A549 (cell line): ENCODE measurements around the gene GABRR2. TPM values are rescaled to one million over a fixed set of nuclear protein-coding genes. Genes with fewer than 3 reads are reported as not detected.

Source experiments
- ATAC-seq, 2 experiments: fragments of 200-7000 bp in 1 of 2; fragments of >200 bp in 1 of 2; cut with Nextera tagmentation in 1 of 2; cut with Tn5 transposase in 1 of 2; 3 replicates each; pipeline versions ENCODE4 v1.8.0 to v1.9.1; 2018 to 2020; ENCODE audit warnings: mild to moderate bottlenecking in 1 of 2, moderate library complexity in 1 of 2
- CTCF ChIA-PET: fragments of 300-600 bp; sonication (Branson Sonifier 250); formaldehyde crosslinking; extraction: SDS; loops from one replicate; lab custom pipeline; 2021; ENCODE audit warnings: antibody characterized with exemption, inconsistent platforms; lab: Yijun Ruan, JAX
- POLR2A ChIA-PET: fragments of 350-600 bp; formaldehyde crosslinking; extraction: SDS; loops from one replicate; lab custom pipeline; 2021; ENCODE audit warnings: antibody characterized with exemption, inconsistent platforms; lab: Yijun Ruan, JAX
- DNase-seq, 2 experiments: peaks; one replicate each; pipeline versions ENCODE4 v3.0.0 to v3.0.0-alpha.2; 2011 to 2016; ENCODE audit warnings: low read depth in 1 of 2, low spot score in 1 of 2
- FAIRE-seq: peaks from 2 replicates; lab custom pipeline; 2011; peaks lifted over from hg19 to GRCh38; lab: Jason Lieb, UNC
- H3K27ac ChIP-seq, 2 experiments: fragments of >200 bp; sonication (Bioruptor Twin); formaldehyde crosslinking; 3 replicates each; pipeline ENCODE4 v1.5.1; 2016 to 2017
- H3K4me1 ChIP-seq: fragments of >200 bp; sonication (Bioruptor Twin); formaldehyde crosslinking; 3 replicates; pipeline ENCODE4 v1.6.1; 2016
- H3K4me2 ChIP-seq: fragments of >200 bp; sonication (Bioruptor Twin); formaldehyde crosslinking; 3 replicates; pipeline ENCODE4 v1.6.1; 2016
- H3K4me3 ChIP-seq: fragments of >200 bp; sonication (Bioruptor Twin); formaldehyde crosslinking; 3 replicates; pipeline ENCODE4 v1.5.1; 2016
- H3K9me3 ChIP-seq: fragments of >200 bp; sonication (Bioruptor Twin); formaldehyde crosslinking; 3 replicates; pipeline ENCODE4 v1.6.1; 2016
- BCL3 ChIP-seq: fragments of >200 bp; sonication (Bioruptor Twin); formaldehyde crosslinking; IDR thresholded peaks from 3 replicates; pipeline ENCODE4 v1.6.1; 2016
- CBX2 ChIP-seq: fragments of 200-600 bp; sonication (generic); IDR thresholded peaks from 2 replicates; pipeline ENCODE4 v1.6.1; 2016; ENCODE audit warnings: low read depth, mild to moderate bottlenecking, borderline replicate concordance
- CTCF ChIP-seq: fragments of >200 bp; sonication (Bioruptor Twin); formaldehyde crosslinking; IDR thresholded peaks from 3 replicates; pipeline ENCODE4 v1.5.1; 2016
- E2F6 ChIP-seq: IDR thresholded peaks from 2 replicates; pipeline ENCODE4 v1.6.1; 2012; ENCODE audit warnings: low read depth, borderline replicate concordance
- EHMT2 ChIP-seq: fragments of 200-600 bp; sonication (generic); IDR thresholded peaks from 2 replicates; pipeline ENCODE4 v1.6.1; 2016; ENCODE audit warnings: antibody characterized with exemption, low read depth, mild to moderate bottlenecking, moderate library complexity
- ELK1 ChIP-seq: fragments of 150-350 bp; IDR thresholded peaks from 2 replicates; pipeline ENCODE4 v1.6.1; 2014; ENCODE audit warnings: low read depth, mild to moderate bottlenecking, low read length
- GATA3 ChIP-seq: IDR thresholded peaks from 2 replicates; pipeline ENCODE4 v1.6.1; 2012; ENCODE audit warnings: borderline replicate concordance
- HES2 ChIP-seq: fragments of >200 bp; sonication (Bioruptor Twin); formaldehyde crosslinking; IDR thresholded peaks from 2 replicates; pipeline ENCODE4 v1.6.1; 2016
- HOXB13 ChIP-seq: fragments of 250-450 bp; sonication (Bioruptor Pico); IDR thresholded peaks from 2 replicates; pipeline ENCODE4 v1.5.0; 2020; ENCODE audit warnings: low read depth, mild to moderate bottlenecking, moderate library complexity
- HOXB5 ChIP-seq: fragments of 250-450 bp; sonication (Bioruptor Pico); IDR thresholded peaks from 2 replicates; pipeline ENCODE4 v1.5.0; 2020; ENCODE audit warnings: mild to moderate bottlenecking, moderate library complexity
- JUNB ChIP-seq: fragments of >200 bp; sonication (Bioruptor Twin); formaldehyde crosslinking; IDR thresholded peaks from 2 replicates; pipeline ENCODE4 v1.6.1; 2016
- KDM1A ChIP-seq: fragments of 200-600 bp; sonication (generic); IDR thresholded peaks from 2 replicates; pipeline ENCODE4 v1.6.1; 2016; ENCODE audit warnings: low read depth, mild to moderate bottlenecking
- MYC ChIP-seq: IDR thresholded peaks from 2 replicates; pipeline ENCODE4 v1.6.1; 2012; ENCODE audit warnings: mild to moderate bottlenecking, inconsistent platforms, low read length, improper control_type of control experiment, borderline replicate concordance
- NPAS2 ChIP-seq: fragments of 250-450 bp; sonication (Bioruptor Pico); IDR thresholded peaks from 2 replicates; pipeline ENCODE4 v1.8.0; 2022; ENCODE audit warnings: mild to moderate bottlenecking, moderate library complexity, borderline replicate concordance
- POLR2A ChIP-seq: IDR thresholded peaks from 2 replicates; pipeline ENCODE4 v1.6.1; 2012; ENCODE audit warnings: mild to moderate bottlenecking, low read length
- RARB ChIP-seq: fragments of 250-450 bp; sonication (Bioruptor Pico); IDR thresholded peaks from 2 replicates; pipeline ENCODE4 v1.8.0; 2021; ENCODE audit warnings: mild to moderate bottlenecking, moderate library complexity
- RFX5 ChIP-seq: fragments of 450-650 bp; IDR thresholded peaks from 2 replicates; pipeline ENCODE4 v1.7.1; 2014; ENCODE audit warnings: antibody characterized with exemption, mild to moderate bottlenecking, moderate library complexity
- SMC3 ChIP-seq: fragments of >200 bp; sonication (Bioruptor Twin); formaldehyde crosslinking; IDR thresholded peaks from 3 replicates; pipeline ENCODE4 v1.6.1; 2018; ENCODE audit warnings: inconsistent platforms
- SREBF2 ChIP-seq: fragments of 450-650 bp; IDR thresholded peaks from 2 replicates; pipeline ENCODE4 v1.6.1; 2014; ENCODE audit warnings: mild to moderate bottlenecking, moderate library complexity
- TFCP2L1 ChIP-seq: fragments of 250-450 bp; sonication (Bioruptor Pico); IDR thresholded peaks from 2 replicates; pipeline ENCODE4 v1.5.0; 2021; ENCODE audit warnings: mild to moderate bottlenecking
- ZSCAN20 ChIP-seq: fragments of 250-450 bp; sonication (Bioruptor Pico); IDR thresholded peaks from 2 replicates; pipeline ENCODE4 v1.8.0; 2022; ENCODE audit warnings: mild to moderate bottlenecking, moderate library complexity
- WGBS: methylation state at CpG from one replicate; pipeline ENCODE4 v1.1.6; 2017; ENCODE audit errors: missing lambda C conversion rate; 5-methylcytosine and 5-hydroxymethylcytosine counted together
- polyA plus RNA-seq, 4 experiments: library from polyadenylated mRNA; depleted of rRNA in 3 of 4; stranded (reverse); fragments of >200 nt; fragmentation: RNase III in 1 of 4; extraction: RNeasy Plus Mini Kit Qiagen cat#74134 plus additional on column Dnase treatment in 1 of 4; gene quantifications; 2 replicates in 3 of 4; 3 replicates in 1 of 4; pipeline ENCODE4 v1.2.3, GENCODE V29; 2011 to 2017
- TF ChIP-seq, protein P1 (sequence below): fragments of 450-650 bp; IDR thresholded peaks from 2 replicates; pipeline ENCODE4 v1.6.1; 2014; ENCODE audit warnings: antibody characterized with exemption
- TF ChIP-seq, protein P2 (sequence below): IDR thresholded peaks from 2 replicates; pipeline ENCODE4 v1.6.1; 2012

Gene GABRR2
- polyA plus RNA-seq, 2 of the 4 experiments (the other 2 are of a cell fraction) = 0.08 to 0.09 TPM

DNA sequence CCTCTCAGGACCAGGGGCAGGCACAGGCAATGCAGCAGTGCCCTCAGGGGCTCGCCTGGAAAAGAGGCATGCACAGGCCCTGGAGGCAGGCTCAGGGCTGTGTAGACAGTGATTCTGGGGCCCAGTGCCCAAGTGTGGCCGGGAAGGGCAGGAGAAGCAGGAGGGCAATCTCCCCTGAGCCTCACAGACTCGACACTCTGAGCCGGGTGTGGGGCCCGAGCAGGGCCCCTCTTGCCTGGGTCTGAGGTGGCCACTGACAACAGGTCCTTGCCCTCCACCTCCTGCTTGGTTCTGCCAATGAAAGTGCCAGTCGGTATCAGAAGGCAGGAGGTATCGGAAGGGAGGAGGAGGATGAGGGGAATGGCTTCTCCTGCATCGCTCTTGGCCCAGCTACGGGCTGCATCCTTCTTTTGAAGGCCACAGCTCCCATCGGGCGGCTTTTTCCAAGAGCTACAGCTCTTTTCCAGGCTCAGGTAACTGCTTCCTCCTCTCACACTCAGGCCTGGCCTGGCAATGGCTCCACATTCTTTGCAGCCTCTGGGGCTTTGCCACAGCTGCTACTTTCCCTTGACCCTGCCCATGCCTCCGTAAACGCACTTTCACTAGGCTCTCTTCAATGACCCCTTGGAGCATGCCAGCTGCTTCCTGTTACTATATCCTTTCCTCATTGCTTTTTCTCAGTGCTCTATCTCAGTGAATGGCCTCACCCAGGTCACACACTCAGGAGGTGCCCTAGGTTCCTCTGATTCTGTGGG is 24.5 kb downstream of the GABRR2 start:
- no peak for ATAC-seq
- Histone ChIP-seq H3K9me3 (no peaks in the 10 kb centered on the region), H3K27ac (no peak overlapping the region), H3K4me3 (no peak overlapping the region)
- no peak for FAIRE-seq
- CTCF ChIA-PET = interaction anchor here (1.3 kb wide), 1 partner anchor 9 kb away, joined by 4 read pairs; no protein-coding TSS in a partner anchor
- WGBS = 85% methylated on average over 9 of the region's 13 CpGs
- DNase-seq = no peak
- TF ChIP-seq EHMT2 = no peak
- no peak for TF ChIP-seq HOXB13 (CRISPR knock-in tag)
- TF ChIP-seq, all 56 proteins: peak for 0
- POLR2A ChIA-PET = no interaction called here
- Histone ChIP-seq H3K4me1 (no peaks in the 10 kb centered on the region), H3K4me2 (no peak overlapping the region)

GRCh38 chr6:89289710-89290109 is 25.4 kb downstream of the GABRR2 start:
- Histone ChIP-seq H3K27ac (no peak overlapping the region), H3K4me1 (no peaks in the 10 kb centered on the region), H3K9me3 (no peaks in the 10 kb centered on the region), H3K4me2 (no peak overlapping the region), H3K4me3 (no peak overlapping the region)
- ATAC-seq (no peak), DNase-seq (no peak), FAIRE-seq (no peak)
- TF ChIP-seq, protein P1, sequence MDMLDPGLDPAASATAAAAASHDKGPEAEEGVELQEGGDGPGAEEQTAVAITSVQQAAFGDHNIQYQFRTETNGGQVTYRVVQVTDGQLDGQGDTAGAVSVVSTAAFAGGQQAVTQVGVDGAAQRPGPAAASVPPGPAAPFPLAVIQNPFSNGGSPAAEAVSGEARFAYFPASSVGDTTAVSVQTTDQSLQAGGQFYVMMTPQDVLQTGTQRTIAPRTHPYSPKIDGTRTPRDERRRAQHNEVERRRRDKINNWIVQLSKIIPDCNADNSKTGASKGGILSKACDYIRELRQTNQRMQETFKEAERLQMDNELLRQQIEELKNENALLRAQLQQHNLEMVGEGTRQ = no peak
- TF ChIP-seq TFCP2L1 (no peak), RFX5 (no peak), CTCF (no peak), SMC3 (no peak), RARB (CRISPR knock-in tag) (no peak), ZSCAN20 (CRISPR knock-in tag) (no peak), ELK1 (no peak), HES2 (no peak), HOXB5 (CRISPR knock-in tag) (no peak), CBX2 (no peak), GATA3 (no peak)
- ChIA-PET POLR2A (no interaction called here), CTCF (no interaction called here)
- 78% methylated on average over 3 of the region's 3 CpGs for WGBS

- ATAC-seq (no peak), DNase-seq (no peak), FAIRE-seq (no peak)
- Histone ChIP-seq H3K4me2 (no peak overlapping the region), H3K4me3 (no peak overlapping the region), H3K9me3 (no peaks in the 10 kb centered on the region), H3K4me1 (no peaks in the 10 kb centered on the region), H3K27ac (no peak overlapping the region)
- ChIA-PET POLR2A (no interaction called here), CTCF (interaction anchor here (1.2 kb wide), 1 partner anchor 17 kb away, joined by 5 read pairs; no protein-coding TSS in a partner anchor)
- WGBS = 41% methylated on average over 4 of the region's 9 CpGs
- TF ChIP-seq TFCP2L1 (no peak), CTCF (no peak), POLR2A (no peak), NPAS2 (CRISPR knock-in tag) (no peak), SMC3 (no peak), JUNB (no peak), BCL3 (no peak), SREBF2 (no peak), E2F6 (no peak), MYC (no peak), KDM1A (no peak)
- TF ChIP-seq, protein P2, sequence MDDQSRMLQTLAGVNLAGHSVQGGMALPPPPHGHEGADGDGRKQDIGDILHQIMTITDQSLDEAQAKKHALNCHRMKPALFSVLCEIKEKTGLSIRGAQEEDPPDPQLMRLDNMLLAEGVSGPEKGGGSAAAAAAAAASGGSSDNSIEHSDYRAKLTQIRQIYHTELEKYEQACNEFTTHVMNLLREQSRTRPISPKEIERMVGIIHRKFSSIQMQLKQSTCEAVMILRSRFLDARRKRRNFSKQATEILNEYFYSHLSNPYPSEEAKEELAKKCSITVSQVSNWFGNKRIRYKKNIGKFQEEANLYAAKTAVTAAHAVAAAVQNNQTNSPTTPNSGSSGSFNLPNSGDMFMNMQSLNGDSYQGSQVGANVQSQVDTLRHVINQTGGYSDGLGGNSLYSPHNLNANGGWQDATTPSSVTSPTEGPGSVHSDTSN = no peak
Measured at GRCh38 chr6:89287351-89288028, 27.6 kb downstream of the GABRR2 start.
